ENCODE results near the gene PRDM11. TPM values are rescaled to one million over a fixed set of nuclear protein-coding genes. Genes with fewer than 3 reads are reported as not detected.

Gene PRDM11
- total RNA-seq: 1 to 10 TPM in 1 of 2 donors, under 1 TPM in 1; 0.40 to 2.0 TPM

GRCh38 chr11:45146072-45147016, at the start of gene PRDM11:
TSS of gene PRDM11 (plus strand) at chr11:45146639. CDS start at chr11:45181767, 35,128 bp downstream.
- Mint-ChIP-seq H3K9me3 (no peaks in the 10 kb centered on the region), H3K27me3 (no peaks in the 10 kb centered on the region), H3K27ac (peak within 1 kb of the TSS; percentile 48), H3K4me3 (peak within 1 kb of the TSS; percentile 77), H3K4me1 (peaks cover 3% of the 10 kb centered on the region), H3K36me3 (ENCODE audit: low read depth) (no peaks in the 10 kb centered on the region)
- ATAC-seq (replicated peaks): peak; percentile 42

GRCh38 chr11:45097721-45098493, 48.5 kb upstream of the PRDM11 start:
- Mint-ChIP-seq H3K36me3 (ENCODE audit: low read depth) (no peaks in the 10 kb centered on the region), H3K9me3 (no peaks in the 10 kb centered on the region), H3K4me1 (peaks cover 5% of the 10 kb centered on the region), H3K27me3 (peaks cover 16% of the 10 kb centered on the region), H3K27ac (no peak overlapping the region), H3K4me3 (no peak overlapping the region)
- no peak for ATAC-seq (replicated peaks)

- peaks cover 16% of the 10 kb centered on the region for H3K27me3 Mint-ChIP-seq
- no peaks in the 10 kb centered on the region for H3K36me3 Mint-ChIP-seq (ENCODE audit: low read depth)
- no peak for ATAC-seq (replicated peaks)
- H3K4me1 Mint-ChIP-seq: peaks cover 10% of the 10 kb centered on the region
- no peaks in the 10 kb centered on the region for H3K9me3 Mint-ChIP-seq
- no peak overlapping the region for H3K4me3 Mint-ChIP-seq
- H3K27ac Mint-ChIP-seq: no peak overlapping the region
Observed at GRCh38 chr11:45098929-45099328, 47.5 kb upstream of the PRDM11 start.

- Mint-ChIP-seq H3K4me3 (no peak overlapping the region), H3K27me3 (peaks cover 16% of the 10 kb centered on the region)
- peak; percentile 28 for ATAC-seq (replicated peaks)
Observed at GRCh38 chr11:45100339-45100738, 46.1 kb upstream of the PRDM11 start.

GRCh38 chr11:45102361-45102809, 44.1 kb upstream of the PRDM11 start:
- H3K27ac Mint-ChIP-seq: no peak overlapping the region
- H3K4me3 Mint-ChIP-seq: peak overlapping the region; percentile 31
- H3K9me3 Mint-ChIP-seq: no peaks in the 10 kb centered on the region

More at GRCh38 chr11:45100339-45100738, 46.1 kb upstream of the PRDM11 start:
- H3K9me3 Mint-ChIP-seq: no peaks in the 10 kb centered on the region
- no peaks in the 10 kb centered on the region for H3K36me3 Mint-ChIP-seq (ENCODE audit: low read depth)
- H3K27ac Mint-ChIP-seq: no peak overlapping the region
- peaks cover 10% of the 10 kb centered on the region for H3K4me1 Mint-ChIP-seq

GRCh38 chr11:45102810-45103621, 43.4 kb upstream of the PRDM11 start:
- peaks cover 10% of the 10 kb centered on the region for H3K4me1 Mint-ChIP-seq
- H3K4me3 Mint-ChIP-seq: peak overlapping the region; percentile 31
- H3K27ac Mint-ChIP-seq: no peak overlapping the region
- no peaks in the 10 kb centered on the region for H3K36me3 Mint-ChIP-seq (ENCODE audit: low read depth)
- H3K9me3 Mint-ChIP-seq: no peaks in the 10 kb centered on the region
- peak; percentile 99 for ATAC-seq (replicated peaks)
- peaks cover 12% of the 10 kb centered on the region for H3K27me3 Mint-ChIP-seq

More at GRCh38 chr11:45102361-45102809, 44.1 kb upstream of the PRDM11 start:
- Mint-ChIP-seq H3K4me1 (peaks cover 10% of the 10 kb centered on the region), H3K36me3 (ENCODE audit: low read depth) (no peaks in the 10 kb centered on the region), H3K27me3 (peaks cover 12% of the 10 kb centered on the region)
- peak; percentile 6 for ATAC-seq (replicated peaks)

- ATAC-seq (replicated peaks): no peak
- no peak overlapping the region for H3K4me3 Mint-ChIP-seq
- H3K4me1 Mint-ChIP-seq: peaks cover 10% of the 10 kb centered on the region
- peaks cover 3% of the 10 kb centered on the region for H3K27me3 Mint-ChIP-seq
- H3K36me3 Mint-ChIP-seq (ENCODE audit: low read depth): no peaks in the 10 kb centered on the region
- H3K9me3 Mint-ChIP-seq: no peaks in the 10 kb centered on the region
- no peak overlapping the region for H3K27ac Mint-ChIP-seq
Observed at GRCh38 chr11:45104006-45104789, 42.2 kb upstream of the PRDM11 start.

GRCh38 chr11:45104790-45105084, 41.7 kb upstream of the PRDM11 start:
- Mint-ChIP-seq H3K27me3 (peaks cover 3% of the 10 kb centered on the region), H3K36me3 (ENCODE audit: low read depth) (no peaks in the 10 kb centered on the region), H3K4me1 (peaks cover 10% of the 10 kb centered on the region), H3K9me3 (no peaks in the 10 kb centered on the region), H3K4me3 (no peak overlapping the region), H3K27ac (no peak overlapping the region)
- no peak for ATAC-seq (replicated peaks)

- Mint-ChIP-seq H3K9me3 (no peaks in the 10 kb centered on the region), H3K27me3 (peaks cover 2% of the 10 kb centered on the region), H3K27ac (no peak overlapping the region), H3K4me1 (peaks cover 9% of the 10 kb centered on the region), H3K36me3 (ENCODE audit: low read depth) (no peaks in the 10 kb centered on the region), H3K4me3 (no peak overlapping the region)
- peak; percentile 30 for ATAC-seq (replicated peaks)
Observed at GRCh38 chr11:45105233-45105983, 41.0 kb upstream of the PRDM11 start.

GRCh38 chr11:45105984-45106375, 40.5 kb upstream of the PRDM11 start:
- H3K4me1 Mint-ChIP-seq: peaks cover 6% of the 10 kb centered on the region
- H3K27ac Mint-ChIP-seq: no peak overlapping the region
- no peaks in the 10 kb centered on the region for H3K9me3 Mint-ChIP-seq

GRCh38 chr11:45106440-45106839, 40.0 kb upstream of the PRDM11 start:
- Mint-ChIP-seq H3K27me3 (peaks cover 7% of the 10 kb centered on the region), H3K9me3 (no peaks in the 10 kb centered on the region), H3K36me3 (ENCODE audit: low read depth) (no peaks in the 10 kb centered on the region), H3K27ac (no peak overlapping the region), H3K4me1 (peaks cover 6% of the 10 kb centered on the region), H3K4me3 (no peak overlapping the region)
- no peak for ATAC-seq (replicated peaks)

More at GRCh38 chr11:45105984-45106375, 40.5 kb upstream of the PRDM11 start:
- ATAC-seq (replicated peaks): no peak
- Mint-ChIP-seq H3K36me3 (ENCODE audit: low read depth) (no peaks in the 10 kb centered on the region), H3K27me3 (peaks cover 2% of the 10 kb centered on the region), H3K4me3 (no peak overlapping the region)

GRCh38 chr11:45107029-45107428, 39.4 kb upstream of the PRDM11 start:
- Mint-ChIP-seq H3K4me3 (no peak overlapping the region), H3K4me1 (peaks cover 6% of the 10 kb centered on the region), H3K9me3 (no peaks in the 10 kb centered on the region), H3K36me3 (ENCODE audit: low read depth) (no peaks in the 10 kb centered on the region), H3K27me3 (peaks cover 8% of the 10 kb centered on the region), H3K27ac (no peak overlapping the region)
- ATAC-seq (replicated peaks): no peak
